ENCODE results near the gene RCC2.
"Not testable (repeated sequence)": the region's sequence is repeated elsewhere in the genome, so short reads cannot be mapped to it uniquely, and the experiment has no call there.

Gene RCC2

DNA sequence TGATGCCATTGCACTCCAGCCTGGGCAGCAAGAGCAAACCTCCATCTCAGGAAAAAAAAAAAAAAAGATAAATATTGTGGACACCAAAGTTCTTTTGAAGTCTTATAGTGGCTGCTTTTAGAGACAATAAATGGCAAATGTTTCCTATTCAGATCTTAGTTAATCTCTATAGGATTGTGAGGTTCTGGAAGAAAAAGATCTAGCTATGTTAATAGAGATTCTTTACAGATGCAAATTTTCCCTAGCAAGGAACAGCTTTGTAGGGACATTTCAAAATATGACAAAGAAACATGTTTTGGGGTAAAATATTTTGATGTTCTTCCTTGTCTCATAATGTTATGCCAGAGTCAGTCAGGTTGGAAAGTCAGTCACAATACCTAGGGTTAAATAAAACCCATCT is 24.5 kb upstream of the RCC2 start:
- Histone ChIP-seq H3K9ac (ENCODE audit: low read depth, low read length) (no peak overlapping the region), H3K9me3 (ENCODE audit: control insufficient read depth, insufficient read depth, low read length) (no peaks in the 10 kb centered on the region), H3K36me3 (ENCODE audit: insufficient read depth, low read length) (no peaks in the 10 kb centered on the region), H3K4me1 (ENCODE audit: insufficient read depth, low read length) (peaks cover 11% of the 10 kb centered on the region; the same call in 1 of the 2 replicates)

DNA sequence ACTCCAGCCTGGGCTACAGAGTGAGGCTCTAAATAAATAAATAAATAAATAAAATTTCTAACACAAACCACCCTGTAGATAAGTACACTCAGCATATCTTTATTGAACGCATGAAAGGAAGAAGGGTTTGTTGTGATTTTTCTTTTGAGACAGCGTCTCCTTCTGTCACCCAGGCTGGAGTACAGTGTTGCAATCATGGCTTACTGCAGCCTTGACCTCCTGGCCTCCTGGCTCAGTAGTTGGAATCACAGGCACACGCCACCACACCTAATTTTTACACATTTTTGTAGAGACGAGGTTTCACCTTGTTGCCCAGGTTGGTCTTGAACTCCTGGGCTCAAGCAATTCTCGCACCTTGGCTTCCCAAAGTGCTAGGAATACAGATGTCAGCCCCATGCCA is 23.2 kb upstream of the RCC2 start:
- H3K9me3 ChIP-seq (ENCODE audit: control insufficient read depth, insufficient read depth, low read length), result no peaks in the 10 kb centered on the region
- H3K36me3 ChIP-seq (ENCODE audit: insufficient read depth, low read length), result no peaks in the 10 kb centered on the region
- H3K4me1 ChIP-seq (ENCODE audit: insufficient read depth, low read length), result 0 out of 2 replicates have a peak, but pooled peaks cover 3% of the 10 kb centered on the region
- H3K9ac ChIP-seq (ENCODE audit: low read depth, low read length), result no peak overlapping the region

DNA sequence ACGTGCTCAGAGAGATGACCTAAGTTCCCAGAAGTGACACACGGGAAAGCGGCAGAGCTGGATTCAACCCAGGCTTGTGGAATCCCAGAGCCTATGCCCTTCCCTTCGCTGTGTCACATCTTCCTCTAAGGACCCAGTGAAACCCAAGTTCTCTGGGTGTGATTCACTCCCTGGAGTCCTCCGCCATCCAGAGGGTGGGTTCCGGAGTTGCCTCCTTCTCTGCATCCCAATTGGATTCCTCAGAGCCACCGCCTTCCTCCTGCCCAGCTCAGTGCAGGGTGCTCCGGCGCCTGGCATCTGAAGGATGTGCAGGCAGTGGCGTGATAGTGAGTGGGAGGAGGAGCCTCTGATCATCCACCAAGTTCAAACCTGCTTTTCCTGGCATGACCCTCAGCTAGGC is 20.7 kb upstream of the RCC2 start:
- H3K9ac ChIP-seq (ENCODE audit: low read depth, low read length), result no peak overlapping the region
- H3K4me1 ChIP-seq (ENCODE audit: insufficient read depth, low read length), result 0 out of 2 replicates have a peak, but pooled peaks cover 3% of the 10 kb centered on the region
- no peaks in the 10 kb centered on the region for H3K9me3 ChIP-seq (ENCODE audit: control insufficient read depth, insufficient read depth, low read length)
- no peaks in the 10 kb centered on the region for H3K36me3 ChIP-seq (ENCODE audit: insufficient read depth, low read length)

DNA sequence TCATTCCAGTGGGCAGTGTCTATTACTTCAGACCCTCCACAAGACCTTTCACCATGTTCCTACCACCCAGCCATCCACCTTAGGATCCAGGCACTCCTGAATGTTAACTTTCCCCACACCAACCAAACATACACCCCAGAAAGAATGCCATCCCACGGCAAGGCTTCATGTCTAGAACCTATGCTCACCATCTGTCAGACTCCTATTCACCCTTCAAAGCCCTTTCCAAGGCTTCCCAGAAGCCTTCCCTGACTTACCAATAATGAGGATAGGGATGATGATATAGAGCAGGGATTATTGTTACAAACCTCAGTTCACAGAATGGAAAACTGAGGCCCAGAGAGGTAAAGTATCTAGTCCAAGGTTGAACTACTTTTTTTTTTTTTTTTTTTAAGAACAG is 19.3 kb upstream of the RCC2 start:
- H3K9ac ChIP-seq (ENCODE audit: low read depth, low read length), result no peak overlapping the region
- 0 out of 2 replicates have a peak, but pooled peaks cover 3% of the 10 kb centered on the region for H3K4me1 ChIP-seq (ENCODE audit: insufficient read depth, low read length)
- no peaks in the 10 kb centered on the region for H3K9me3 ChIP-seq (ENCODE audit: control insufficient read depth, insufficient read depth, low read length)
- no peaks in the 10 kb centered on the region for H3K36me3 ChIP-seq (ENCODE audit: insufficient read depth, low read length)

DNA sequence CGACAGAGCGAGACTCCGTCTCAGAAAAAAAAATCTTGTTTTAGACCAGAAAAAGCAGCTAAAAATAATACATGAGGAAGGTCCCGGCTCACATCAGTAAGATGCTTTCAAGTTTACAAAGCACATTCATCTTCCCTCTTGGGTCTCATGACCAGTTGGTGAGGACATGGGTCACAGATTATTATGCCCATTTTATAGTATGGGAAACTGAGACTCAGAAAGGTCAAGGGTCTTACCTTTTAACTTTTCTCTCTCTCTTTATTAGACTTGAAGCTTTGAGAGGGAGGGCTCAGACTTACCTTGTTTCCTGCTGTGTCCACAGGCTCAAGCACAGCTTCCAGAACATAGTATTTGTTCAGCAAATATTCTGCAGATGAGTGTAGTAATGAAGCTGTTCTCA is 13.2 kb upstream of the RCC2 start:
- Histone ChIP-seq H3K4me1 (ENCODE audit: insufficient read depth, low read length) (no peaks in the 10 kb centered on the region), H3K9me3 (ENCODE audit: control insufficient read depth, insufficient read depth, low read length) (no peaks in the 10 kb centered on the region), H3K9ac (ENCODE audit: low read depth, low read length) (no peak overlapping the region), H3K36me3 (ENCODE audit: insufficient read depth, low read length) (no peaks in the 10 kb centered on the region)

DNA sequence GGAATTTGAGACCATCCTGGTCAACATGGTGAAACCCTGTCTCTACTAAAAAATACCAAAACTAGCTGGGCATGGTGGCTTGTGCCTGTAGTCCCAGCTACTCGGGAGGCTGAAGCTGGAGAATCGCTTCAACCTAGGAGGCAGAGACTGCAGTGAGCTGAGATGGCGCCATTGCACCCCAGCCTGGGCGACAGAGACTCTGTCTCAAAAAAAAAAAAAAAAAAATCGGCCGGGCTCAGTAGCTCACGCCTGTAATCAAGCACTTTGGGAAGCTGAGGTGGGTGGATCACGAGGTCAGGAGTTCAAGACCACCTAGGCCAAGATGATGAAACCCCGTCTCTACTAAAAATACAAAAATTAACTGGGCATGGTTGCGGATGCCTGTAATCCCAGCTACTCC is 12.7 kb upstream of the RCC2 start:
- not testable (repeated sequence) for H3K9me3 ChIP-seq (ENCODE audit: control insufficient read depth, insufficient read depth, low read length); H3K9ac ChIP-seq (ENCODE audit: low read depth, low read length); H3K4me1 ChIP-seq (ENCODE audit: insufficient read depth, low read length); H3K36me3 ChIP-seq (ENCODE audit: insufficient read depth, low read length)

DNA sequence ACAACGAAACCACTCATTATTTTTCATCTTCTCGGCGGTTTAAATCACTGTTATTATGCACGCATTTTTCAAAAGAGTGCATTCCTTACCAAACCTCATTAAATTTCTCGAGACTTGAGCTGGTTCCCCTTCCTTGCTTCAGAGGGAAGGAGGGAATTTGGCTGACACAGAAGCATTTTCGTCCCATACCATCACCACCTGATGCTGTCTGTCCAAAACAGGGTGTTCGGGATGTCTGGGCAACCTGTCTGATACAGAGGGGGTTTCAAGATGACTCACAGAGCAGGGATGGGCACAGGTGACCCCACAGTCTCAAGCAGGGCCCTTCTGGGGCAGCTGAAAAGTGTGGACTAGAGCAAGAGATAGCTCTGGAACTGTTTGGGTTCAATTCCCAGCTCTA is 12.3 kb upstream of the RCC2 start:
- H3K36me3 ChIP-seq (ENCODE audit: insufficient read depth, low read length), result no peaks in the 10 kb centered on the region
- no peaks in the 10 kb centered on the region for H3K9me3 ChIP-seq (ENCODE audit: control insufficient read depth, insufficient read depth, low read length)
- H3K4me1 ChIP-seq (ENCODE audit: insufficient read depth, low read length), result no peaks in the 10 kb centered on the region
- H3K9ac ChIP-seq (ENCODE audit: low read depth, low read length), result no peak overlapping the region

DNA sequence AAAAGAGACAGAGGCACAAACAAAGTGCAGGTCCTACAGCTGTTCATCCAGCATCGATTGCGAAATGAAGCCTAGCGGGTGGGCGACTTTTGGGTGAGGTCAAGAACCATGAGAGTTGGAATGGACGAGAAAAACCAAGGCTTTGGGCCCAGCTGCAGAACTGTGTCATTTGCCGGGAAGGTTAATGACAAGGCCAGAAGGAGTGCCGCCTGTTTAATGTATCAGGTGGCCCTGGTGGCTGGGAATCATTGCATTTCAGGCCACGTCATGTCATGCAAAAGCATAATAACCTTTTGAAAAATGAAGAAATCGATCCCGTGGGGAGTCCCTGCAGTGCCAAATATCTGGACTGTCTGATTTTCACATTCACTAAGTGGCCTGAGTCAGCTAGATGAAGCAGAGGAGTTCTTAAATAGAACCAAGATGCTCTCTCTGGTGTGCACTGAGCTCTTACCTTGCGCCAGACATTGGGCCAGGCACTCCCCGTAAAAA is 8.1 kb upstream of the RCC2 start:
- Histone ChIP-seq H3K4me1 (ENCODE audit: insufficient read depth, low read length) (no peaks in the 10 kb centered on the region), H3K36me3 (ENCODE audit: insufficient read depth, low read length) (no peaks in the 10 kb centered on the region), H3K9ac (ENCODE audit: low read depth, low read length) (no peak overlapping the region), H3K9me3 (ENCODE audit: control insufficient read depth, insufficient read depth, low read length) (no peaks in the 10 kb centered on the region)

DNA sequence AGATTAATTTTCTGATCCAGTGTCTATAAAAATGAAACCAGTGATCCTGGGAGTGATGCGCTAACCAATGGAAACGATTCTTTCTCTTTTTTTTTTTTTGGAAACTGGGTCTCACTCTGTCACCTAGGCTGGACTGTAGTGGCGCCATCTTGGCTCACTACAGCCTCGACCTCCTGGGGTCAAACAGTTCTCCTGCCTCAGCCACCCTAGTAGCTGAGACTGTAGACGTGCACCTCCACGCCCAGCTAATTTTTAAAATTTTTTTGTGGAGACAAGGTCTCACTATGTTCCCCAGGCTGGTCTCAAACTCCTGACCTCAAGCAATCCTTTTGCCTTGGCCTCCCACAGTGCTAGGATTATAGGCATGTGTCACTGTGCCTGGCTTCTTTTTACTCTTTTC is 3.4 kb upstream of the RCC2 start:
- Histone ChIP-seq H3K4me1 (ENCODE audit: insufficient read depth, low read length) (peaks cover 8% of the 10 kb centered on the region; the same call in 1 of the 2 replicates), H3K36me3 (ENCODE audit: insufficient read depth, low read length) (no peaks in the 10 kb centered on the region), H3K9ac (ENCODE audit: low read depth, low read length) (no peak overlapping the region), H3K9me3 (ENCODE audit: control insufficient read depth, insufficient read depth, low read length) (no peaks in the 10 kb centered on the region)

DNA sequence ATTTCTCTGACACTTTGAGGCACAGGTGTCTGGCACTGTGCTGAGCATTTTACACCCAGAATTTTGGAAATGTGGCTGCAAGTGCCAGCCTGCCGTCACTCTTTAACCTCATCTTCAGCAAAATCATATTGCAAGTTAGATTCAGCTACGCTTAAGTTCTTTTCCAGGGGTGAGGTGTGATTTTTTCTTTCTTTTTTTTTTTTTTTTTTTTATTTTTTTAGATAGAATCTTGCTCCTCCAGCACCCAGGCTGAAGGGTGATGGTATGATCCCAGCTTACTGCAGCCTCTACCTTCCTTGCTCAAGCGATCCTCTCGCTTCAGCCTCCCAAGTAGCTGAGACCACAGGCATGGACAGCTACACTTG is 2.5 kb upstream of the RCC2 start:
- Histone ChIP-seq H3K9ac (ENCODE audit: low read depth, low read length) (peak overlapping the region; percentile 7; the same call in 1 of the 2 replicates), H3K9me3 (ENCODE audit: control insufficient read depth, insufficient read depth, low read length) (no peaks in the 10 kb centered on the region)

DNA sequence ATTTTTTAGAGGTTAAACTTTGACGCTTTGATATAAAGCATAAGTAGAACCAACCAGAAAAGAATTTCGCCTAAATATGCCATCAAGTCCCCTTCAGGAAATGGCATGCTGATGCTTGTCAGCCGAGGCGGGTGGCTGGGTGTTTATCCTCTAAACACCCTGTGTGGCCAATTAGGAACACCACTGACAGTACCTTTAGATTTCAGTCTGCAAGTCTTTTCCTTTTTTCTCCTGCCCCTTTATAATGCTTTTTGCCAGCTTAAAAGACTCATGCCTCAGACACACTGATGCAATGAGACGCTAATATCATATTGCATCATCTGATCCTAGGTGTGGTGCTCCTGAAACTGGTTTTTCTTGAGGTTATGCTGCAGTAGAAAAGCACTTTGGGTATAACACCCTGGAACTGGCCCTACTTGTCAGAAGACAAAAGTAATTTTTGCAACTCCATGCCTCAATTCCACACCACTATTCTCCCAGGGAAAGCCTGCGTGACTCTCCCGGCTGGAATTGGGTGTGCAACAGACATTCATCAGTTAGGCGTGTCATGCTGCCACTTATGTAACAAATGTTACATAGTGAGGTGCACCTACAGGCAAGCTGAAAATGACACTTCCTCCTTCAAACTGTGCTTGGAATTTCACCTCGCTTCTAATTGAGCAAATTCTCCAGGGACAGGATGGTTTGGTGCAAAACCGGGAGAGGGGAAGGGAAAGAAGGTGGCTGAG is 2.0 kb upstream of the RCC2 start:
- no peaks in the 10 kb centered on the region for H3K9me3 ChIP-seq (ENCODE audit: control insufficient read depth, insufficient read depth, low read length)
- peaks cover 6% of the 10 kb centered on the region; the same call in 1 of the 2 replicates for H3K36me3 ChIP-seq (ENCODE audit: insufficient read depth, low read length)
- H3K4me1 ChIP-seq (ENCODE audit: insufficient read depth, low read length), result peaks cover 14% of the 10 kb centered on the region
- H3K9ac ChIP-seq (ENCODE audit: low read depth, low read length), result peak overlapping the region; percentile 99

More for the DNA sequence above, 2.5 kb upstream of the RCC2 start:
- peaks cover 8% of the 10 kb centered on the region for H3K4me1 ChIP-seq (ENCODE audit: insufficient read depth, low read length)
- H3K36me3 ChIP-seq (ENCODE audit: insufficient read depth, low read length), result peaks cover 4% of the 10 kb centered on the region; the same call in 1 of the 2 replicates

DNA sequence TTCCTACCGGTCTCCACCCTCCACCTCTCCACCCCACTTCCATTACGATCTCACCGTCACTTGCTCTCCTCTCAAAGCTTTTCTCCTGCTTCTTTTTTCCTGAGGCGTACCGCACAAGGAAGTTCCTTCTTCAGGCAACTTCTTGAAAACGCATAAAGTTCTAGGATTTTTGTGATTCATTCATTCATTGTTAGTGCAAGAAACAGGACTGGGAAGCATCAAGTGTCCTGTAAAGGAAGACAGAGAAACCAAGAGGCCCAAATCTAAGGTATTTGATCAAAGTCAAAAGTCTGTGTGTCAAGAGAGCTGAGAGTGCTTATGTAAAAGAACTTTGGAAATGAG is 1.3 kb upstream of the RCC2 start:
- H3K4me1 ChIP-seq (ENCODE audit: insufficient read depth, low read length), result peaks cover 20% of the 10 kb centered on the region
- H3K36me3 ChIP-seq (ENCODE audit: insufficient read depth, low read length), result peaks cover 10% of the 10 kb centered on the region; the same call in 1 of the 2 replicates
- H3K9ac ChIP-seq (ENCODE audit: low read depth, low read length), result peak overlapping the region; percentile 99
- no peaks in the 10 kb centered on the region for H3K9me3 ChIP-seq (ENCODE audit: control insufficient read depth, insufficient read depth, low read length)

DNA sequence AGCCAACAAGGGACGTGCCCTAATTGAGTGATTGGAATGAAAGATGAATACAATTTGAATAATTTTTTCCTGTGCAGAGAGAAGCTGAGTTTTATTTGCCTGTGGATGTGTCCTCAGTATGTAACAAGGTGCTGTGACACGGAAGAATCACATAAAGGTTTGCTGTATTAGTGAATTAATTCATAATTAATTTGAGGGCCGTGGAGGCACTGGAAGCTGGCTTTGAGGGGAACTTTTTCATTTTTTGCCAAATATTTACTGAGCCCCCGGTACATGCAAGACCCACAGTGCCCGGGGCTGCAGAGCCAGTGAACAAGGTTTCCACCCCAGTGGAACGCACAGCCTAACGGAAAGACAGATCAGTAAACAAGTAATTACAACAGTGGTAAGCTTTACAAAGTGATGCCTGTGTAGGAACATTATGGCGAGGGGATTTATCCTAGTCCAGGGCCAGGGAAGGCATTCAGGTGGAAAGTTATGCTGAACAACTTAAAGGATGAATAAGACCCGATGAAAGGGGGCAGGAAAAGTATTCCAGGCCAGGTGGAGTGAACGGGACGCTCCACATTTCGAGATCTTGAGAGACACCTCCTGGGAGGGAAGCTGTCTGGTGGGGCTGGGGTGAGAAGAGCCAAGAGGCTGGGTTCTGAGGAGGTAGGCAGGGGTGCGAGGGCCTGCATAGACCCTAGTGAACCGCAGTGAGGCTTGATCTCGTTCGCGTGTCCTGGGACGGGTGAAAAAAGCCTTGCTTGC is 773 bp upstream of the RCC2 start:
- peaks cover 25% of the 10 kb centered on the region for H3K4me1 ChIP-seq (ENCODE audit: insufficient read depth, low read length)
- peak overlapping the region; percentile 99 for H3K9ac ChIP-seq (ENCODE audit: low read depth, low read length)
- H3K9me3 ChIP-seq (ENCODE audit: control insufficient read depth, insufficient read depth, low read length), result no peaks in the 10 kb centered on the region
- H3K36me3 ChIP-seq (ENCODE audit: insufficient read depth, low read length), result peaks cover 10% of the 10 kb centered on the region; the same call in 1 of the 2 replicates

DNA sequence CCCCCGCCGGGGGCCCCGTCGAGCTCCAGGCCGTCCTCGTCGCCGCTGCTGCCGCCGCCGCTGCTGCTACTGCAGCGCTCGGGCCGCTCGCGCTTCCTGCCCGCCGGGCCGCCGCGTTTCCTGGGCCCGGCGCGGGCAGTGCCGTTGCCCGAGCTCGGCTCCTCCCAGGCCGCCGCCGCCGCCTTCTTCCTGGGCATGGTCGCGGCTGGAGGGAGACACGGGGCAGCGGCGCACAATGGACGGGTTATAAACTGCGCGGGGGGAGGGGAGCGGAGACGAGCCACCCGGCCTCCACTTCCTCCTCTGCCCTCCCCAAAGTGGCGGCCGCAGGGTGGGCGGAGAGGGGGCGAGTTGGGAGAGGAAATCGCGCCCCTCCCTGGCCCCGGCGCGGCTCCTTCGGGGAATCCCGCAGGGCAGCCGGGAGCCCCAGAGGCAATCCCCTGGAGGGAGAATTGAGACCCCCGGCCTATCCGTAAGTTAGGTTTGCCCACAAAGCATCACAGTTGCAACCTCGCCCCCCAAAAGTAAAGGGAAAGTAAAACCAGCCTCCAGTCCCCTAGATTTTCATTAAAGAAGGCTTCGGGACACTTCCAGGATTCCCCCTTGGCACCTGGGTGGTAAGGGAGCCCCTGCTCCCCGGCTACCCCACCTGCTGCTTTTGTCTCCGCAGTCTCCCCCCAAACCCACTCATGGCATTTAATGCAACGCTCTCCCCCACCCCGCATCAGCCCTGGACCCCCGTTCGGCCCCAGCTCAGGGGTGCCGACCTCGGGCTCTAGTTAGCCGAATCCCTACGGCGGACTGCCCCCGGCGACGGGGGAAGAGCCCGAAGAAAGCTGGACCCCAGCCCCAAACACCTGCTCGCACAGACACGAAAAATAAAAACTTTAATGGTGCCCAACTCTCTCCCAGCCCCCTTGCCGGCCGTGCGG is 893 bp downstream of the RCC2 start:
- Histone ChIP-seq H3K36me3 (ENCODE audit: insufficient read depth, low read length) (peaks cover 18% of the 10 kb centered on the region; the same call in 1 of the 2 replicates), H3K9ac (ENCODE audit: low read depth, low read length) (peak overlapping the region; percentile 99), H3K9me3 (ENCODE audit: control insufficient read depth, insufficient read depth, low read length) (no peaks in the 10 kb centered on the region), H3K4me1 (ENCODE audit: insufficient read depth, low read length) (peaks cover 39% of the 10 kb centered on the region)

All from ES-I3 (cell line).